Stimulated activated CD8-positive, alpha-beta memory T cell treated with anti-CD3 and anti-CD28 coated beads, Interleukin-4, amount 100 ng/mL, for 1 hour (primary cell): ENCODE results near the gene ITPK1.

Source experiments
- DNase-seq, 2 donors: peaks; one replicate each; pipeline ENCODE4 v3.0.0-alpha.2; 2020; ENCODE audit warnings: low read depth in 2 of 2, low spot score in 1 of 2

Gene ITPK1

GRCh38 chr14:93029911-93030508, 85.7 kb downstream of the ITPK1 start:
- no peak for DNase-seq

GRCh38 chr14:93029417-93029816, 86.3 kb downstream of the ITPK1 start:
- DNase-seq, result no peak

GRCh38 chr14:93028724-93029076, 87.0 kb downstream of the ITPK1 start:
- DNase-seq, result no peak

- no peak for DNase-seq
Measured at GRCh38 chr14:93027810-93028723, 87.7 kb downstream of the ITPK1 start.

- DNase-seq, result no peak
Measured at GRCh38 chr14:93026339-93026738, 89.4 kb downstream of the ITPK1 start.

- no peak for DNase-seq
Measured at GRCh38 chr14:93025055-93025454, 90.7 kb downstream of the ITPK1 start.

GRCh38 chr14:93024493-93024892, 91.2 kb downstream of the ITPK1 start:
- DNase-seq, result no peak

- no peak for DNase-seq
Measured at GRCh38 chr14:93023802-93024434, 91.8 kb downstream of the ITPK1 start.

GRCh38 chr14:93023039-93023438, 92.7 kb downstream of the ITPK1 start:
- no peak for DNase-seq

- DNase-seq, result no peak
Measured at GRCh38 chr14:93019970-93020369, 95.8 kb downstream of the ITPK1 start.

- no peak for DNase-seq
Measured at GRCh38 chr14:93019367-93019843, 96.3 kb downstream of the ITPK1 start.

- DNase-seq, result no peak
Measured at GRCh38 chr14:93018366-93018765, 97.4 kb downstream of the ITPK1 start.

- DNase-seq, result no peak
Measured at GRCh38 chr14:93017898-93018297, 97.8 kb downstream of the ITPK1 start.

GRCh38 chr14:93017301-93017797, 98.4 kb downstream of the ITPK1 start:
- DNase-seq, result no peak

GRCh38 chr14:93016275-93016845, 99.4 kb downstream of the ITPK1 start:
- DNase-seq, result no peak

- DNase-seq, result no peak
Measured at GRCh38 chr14:93015505-93015904, 100.2 kb downstream of the ITPK1 start.

GRCh38 chr14:93015064-93015463, 100.7 kb downstream of the ITPK1 start:
- no peak for DNase-seq

GRCh38 chr14:93014058-93015023, 101.4 kb downstream of the ITPK1 start:
- DNase-seq, result no peak

GRCh38 chr14:93012951-93013719, 102.6 kb downstream of the ITPK1 start:
- no peak for DNase-seq

- DNase-seq, result no peak
Measured at GRCh38 chr14:93012506-93012905, 103.2 kb downstream of the ITPK1 start.
